HG02623 (cell line): ENCODE data around the gene PRSS3.
"Not testable (repeated sequence)": the region's sequence is repeated elsewhere in the genome, so short reads cannot be mapped to it uniquely, and the experiment has no call there.

Source experiments
- ATAC-seq: cut with Tn5 transposase; IDR thresholded peaks from one replicate; pipeline ENCODE4 v1.9.1; 2021; ENCODE audit warnings: moderate library complexity; ENCODE audit not compliant: unreplicated experiment

The PRSS3 gene

DNA sequence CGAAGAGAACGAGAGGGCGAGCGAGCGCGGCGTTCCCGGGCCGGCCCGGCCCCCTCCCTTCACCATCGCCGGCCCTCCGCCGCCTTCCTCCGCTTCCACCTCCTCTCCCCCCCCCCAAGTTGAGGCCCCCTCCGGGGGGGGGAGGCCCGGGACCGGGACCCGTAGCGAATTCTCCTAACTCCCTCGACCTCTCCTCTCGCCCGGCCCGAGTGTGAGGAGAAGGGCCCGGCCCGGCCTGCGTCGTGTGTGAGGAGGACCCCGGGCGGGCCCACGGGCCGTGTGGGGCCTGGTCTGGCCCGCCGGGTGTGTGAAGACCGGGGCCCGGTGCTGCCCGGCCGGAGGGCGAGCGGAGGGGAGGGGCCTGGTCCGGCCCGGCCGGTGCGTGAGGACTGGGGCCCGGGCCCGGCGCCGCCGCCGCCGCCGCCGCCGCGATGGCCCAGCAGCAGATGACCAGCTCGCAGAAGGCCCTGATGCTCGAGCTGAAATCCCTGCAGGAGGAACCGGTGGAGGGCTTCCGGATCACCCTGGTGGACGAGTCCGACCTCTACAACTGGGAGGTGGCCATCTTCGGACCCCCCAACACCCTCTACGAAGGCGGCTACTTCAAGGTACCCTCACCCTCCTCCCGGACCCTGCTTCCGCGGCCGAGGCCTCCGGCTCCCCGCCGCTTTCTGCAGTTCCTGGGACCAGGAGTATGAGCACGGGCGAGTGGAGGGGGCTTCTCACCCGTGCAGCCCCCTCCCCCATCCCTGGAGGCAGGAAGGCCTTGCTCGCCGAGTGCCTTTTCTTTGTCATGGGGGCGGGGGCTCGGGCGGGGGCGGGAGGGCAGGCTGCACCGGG, 22.2 kb downstream of the PRSS3 start:
- peak; percentile 18 for ATAC-seq

DNA sequence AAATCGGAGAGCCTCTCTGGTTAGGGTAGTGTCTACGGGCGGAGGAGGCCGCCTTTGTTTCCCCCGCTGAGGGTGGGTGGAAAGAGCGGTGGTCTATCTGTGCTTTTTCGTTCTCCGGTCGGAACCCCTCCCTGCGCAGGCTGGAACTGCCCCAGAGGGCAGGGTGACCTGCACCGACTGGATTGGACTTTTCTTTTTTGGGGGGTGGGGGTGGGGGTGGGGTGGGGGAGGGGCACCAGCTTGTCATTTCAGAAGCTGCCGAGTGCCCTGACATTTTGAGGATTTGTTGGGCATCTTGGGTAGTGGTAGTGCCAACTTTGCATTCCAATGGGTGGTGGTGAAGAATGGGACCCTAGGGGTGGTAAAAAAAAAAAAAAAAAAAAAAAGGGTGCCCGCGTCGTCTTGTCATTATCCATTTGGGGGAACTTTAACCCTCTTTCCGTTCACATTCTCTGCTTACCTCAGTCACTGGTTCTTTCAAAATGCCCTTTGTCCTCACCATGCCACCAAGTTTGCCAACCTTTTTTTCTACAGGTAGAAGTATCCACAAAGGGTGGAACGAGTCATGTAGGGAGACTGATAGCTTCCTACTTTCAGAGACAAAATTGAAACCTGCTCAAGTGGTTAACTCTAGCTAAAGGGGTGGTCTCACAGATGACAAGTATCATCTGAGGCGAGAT, 22.9 kb downstream of the PRSS3 start:
- ATAC-seq = no peak

- ATAC-seq = no peak
Observed at GRCh38 chr9:33818847-33819500, 23.6 kb downstream of the PRSS3 start.

- ATAC-seq = no peak
Observed at GRCh38 chr9:33820231-33820745, 24.9 kb downstream of the PRSS3 start.

DNA sequence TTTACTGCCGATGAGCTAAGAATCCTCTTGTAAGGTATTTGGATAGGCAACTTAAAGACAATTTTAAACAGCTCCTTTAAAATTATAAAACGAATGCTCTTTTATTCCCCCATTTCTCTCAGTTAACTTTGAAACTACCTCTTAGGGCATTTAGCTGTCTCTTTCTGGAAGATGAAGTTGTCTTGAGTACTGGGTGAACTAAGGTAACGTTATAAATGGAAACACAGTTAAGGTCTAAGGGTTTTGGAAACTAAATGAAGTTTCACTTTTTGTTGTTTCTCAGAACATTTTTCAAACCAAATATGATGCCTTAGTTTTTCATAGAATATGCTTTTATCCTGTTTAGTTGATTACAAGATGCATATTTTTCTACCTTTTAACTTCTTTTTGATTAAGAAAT, 28.4 kb downstream of the PRSS3 start:
- no peak for ATAC-seq

DNA sequence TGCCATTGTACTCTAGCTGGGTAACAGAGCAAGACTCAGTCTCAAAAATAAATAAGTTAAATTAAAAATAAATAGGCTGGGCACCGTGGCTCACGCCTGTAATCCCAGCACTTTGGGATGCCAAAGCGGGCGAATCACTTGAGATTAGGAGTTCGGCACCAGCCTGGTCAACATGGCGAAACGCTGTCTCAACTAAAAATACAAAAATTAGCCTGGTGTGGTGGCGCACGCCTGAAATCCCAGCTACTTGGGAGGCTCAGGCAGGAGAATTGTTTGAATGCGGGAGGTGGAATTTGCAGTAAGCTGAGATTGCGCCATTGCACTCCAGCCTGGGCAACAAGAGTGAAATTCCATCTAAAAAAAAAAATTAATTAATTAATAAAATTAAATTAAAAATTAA, 31.9 kb downstream of the PRSS3 start:
- ATAC-seq = not testable (repeated sequence)

- not testable (repeated sequence) for ATAC-seq
Observed at GRCh38 chr9:33829641-33830230, 34.4 kb downstream of the PRSS3 start.

DNA sequence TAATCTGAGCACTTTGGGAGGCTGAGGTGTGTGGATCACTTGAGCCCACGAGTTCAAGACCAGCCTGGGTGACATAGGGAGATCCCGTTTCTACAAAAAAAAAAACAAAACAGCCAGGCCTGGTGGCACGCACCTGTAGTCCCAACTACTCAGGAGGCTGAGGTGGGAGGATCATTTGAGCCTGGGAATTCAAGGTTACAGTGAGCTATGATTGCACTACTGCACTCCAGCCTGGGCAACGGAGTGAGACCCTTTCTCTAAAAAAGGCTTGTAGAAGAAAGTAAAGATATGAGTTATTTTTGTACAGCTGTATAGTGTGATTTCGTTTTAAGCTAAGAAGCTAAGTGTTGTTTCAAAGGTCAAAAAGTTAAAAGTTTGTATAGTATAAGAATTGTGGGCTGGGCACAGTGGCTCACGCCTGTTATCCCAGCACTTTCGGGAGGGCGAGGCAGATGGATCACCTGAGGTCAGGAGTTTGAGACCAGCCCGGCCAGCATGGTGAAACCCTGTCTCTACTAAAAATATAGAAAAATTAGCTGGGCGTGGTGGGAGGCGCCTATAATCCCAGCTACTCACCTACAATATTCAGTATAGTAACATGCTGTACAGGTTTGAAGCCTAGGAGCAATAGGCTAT, 40.4 kb downstream of the PRSS3 start:
- no peak for ATAC-seq

GRCh38 chr9:33836261-33836660, 40.9 kb downstream of the PRSS3 start:
- ATAC-seq = not testable (repeated sequence)

DNA sequence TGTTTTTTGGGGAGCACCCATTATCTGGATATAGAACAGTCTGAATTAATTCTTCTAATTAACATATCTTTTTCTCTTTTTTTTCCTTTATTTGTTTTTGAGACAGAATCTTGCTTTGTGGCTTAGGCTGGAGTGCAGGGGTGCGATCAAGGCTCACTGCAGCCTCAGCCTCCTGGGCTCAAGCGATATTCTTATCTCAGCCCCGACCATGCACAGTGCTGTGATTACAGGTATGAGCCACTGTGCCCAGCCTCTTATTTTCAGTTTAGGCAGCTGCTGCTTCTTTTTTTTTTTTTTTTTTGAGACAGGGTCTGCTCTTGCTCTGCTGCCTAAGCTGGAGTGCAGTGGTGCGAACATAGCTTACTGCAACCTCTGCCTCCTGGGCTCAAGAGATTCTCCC, 41.8 kb downstream of the PRSS3 start:
- no peak for ATAC-seq

DNA sequence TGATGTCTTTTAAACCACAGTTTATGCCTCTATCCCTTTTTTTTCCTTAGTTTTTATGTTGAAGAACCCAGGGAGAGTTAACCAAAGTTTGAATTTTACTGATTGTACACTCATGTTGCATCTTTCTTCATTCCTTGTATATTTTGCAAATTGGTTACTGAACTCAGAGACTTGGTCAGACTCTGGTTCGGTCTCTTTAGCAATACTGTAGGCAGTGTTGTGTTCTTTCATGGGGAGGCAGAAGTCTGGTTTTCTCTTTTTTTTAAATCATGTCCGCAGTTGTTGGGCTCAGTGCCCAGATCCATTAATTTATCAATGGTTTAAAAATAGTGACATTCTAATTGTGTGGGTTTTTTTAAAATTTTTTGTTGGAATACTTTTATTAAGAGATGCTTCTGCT, 45.0 kb downstream of the PRSS3 start:
- ATAC-seq = no peak

DNA sequence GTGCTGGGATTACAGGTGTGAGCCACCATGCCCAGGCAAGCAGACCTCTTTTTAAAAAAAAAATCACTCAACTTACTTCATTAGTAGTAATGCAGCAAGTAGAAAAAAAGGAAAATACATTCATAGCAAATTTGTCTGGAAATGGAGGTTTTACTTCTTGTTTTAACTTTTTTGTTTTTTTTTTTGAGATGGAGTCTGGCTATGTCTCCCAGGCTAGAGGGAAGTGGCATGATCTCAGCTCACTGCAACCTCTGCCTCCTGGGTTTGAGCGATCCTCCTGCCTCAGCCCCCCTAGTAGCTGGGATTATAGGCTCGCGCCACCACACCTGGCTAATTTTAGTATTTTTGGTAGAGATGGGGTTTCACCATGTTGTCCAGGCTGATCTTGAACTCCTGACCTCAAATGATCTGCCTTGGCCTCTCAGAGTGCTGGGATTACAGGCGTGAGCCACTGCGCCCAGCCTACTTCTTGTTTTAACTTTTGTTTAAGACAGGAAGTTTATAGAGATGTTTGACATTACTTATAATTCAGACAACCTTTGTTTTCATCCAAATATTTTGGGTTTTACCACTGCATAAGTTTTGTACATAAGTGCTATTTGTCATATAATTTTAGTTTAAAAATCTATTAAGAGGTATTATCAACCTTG, 48.1 kb downstream of the PRSS3 start:
- ATAC-seq = no peak

DNA sequence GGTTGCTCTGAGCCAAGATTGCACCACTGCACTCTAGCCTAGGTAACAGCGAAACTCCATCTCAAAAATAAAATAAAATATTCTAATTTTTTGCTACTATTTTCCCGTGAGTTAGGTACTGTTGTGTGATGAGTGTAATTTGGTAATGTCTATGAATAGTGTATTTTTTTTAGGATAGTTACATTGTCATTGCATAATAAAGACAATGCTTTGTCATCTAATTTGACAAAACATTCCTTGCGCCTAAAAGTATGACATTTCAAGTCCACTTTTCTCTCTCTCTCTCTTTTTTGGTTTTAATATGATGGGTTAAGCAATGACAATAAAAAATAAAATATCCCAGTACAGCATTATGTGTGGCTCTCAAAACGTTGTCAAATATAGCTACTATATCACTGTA, 50.9 kb downstream of the PRSS3 start:
- no peak for ATAC-seq

- ATAC-seq = not testable (repeated sequence)
Observed at GRCh38 chr9:33847894-33848205, 52.5 kb downstream of the PRSS3 start.
